Stimulated activated naive CD8-positive, alpha-beta T cell treated with anti-CD3 and anti-CD28 coated beads, Interleukin-15, Interleukin-2, amounts not matched to agents 100 ng/mL and 50 ng/mL, for 24 hours (primary cell): ENCODE measurements around the gene MZB1.
"Not testable (repeated sequence)": the region's sequence is repeated elsewhere in the genome, so short reads cannot be mapped to it uniquely, and the experiment has no call there.

ENCODE experiments used
- H3K27ac Mint-ChIP-seq: one replicate; pipeline ENCODE4 v1.8.0; 2021; ENCODE audit warnings: mild to moderate bottlenecking, mixed read lengths
- H3K27me3 Mint-ChIP-seq: one replicate; pipeline ENCODE4 v1.8.0; 2021; ENCODE audit warnings: mixed read lengths
- H3K36me3 Mint-ChIP-seq: one replicate; pipeline ENCODE4 v1.8.0; 2021; ENCODE audit warnings: low read depth, mixed read lengths
- H3K4me1 Mint-ChIP-seq: one replicate; pipeline ENCODE4 v1.8.0; 2021; ENCODE audit warnings: low read depth, mixed read lengths
- H3K4me3 Mint-ChIP-seq: one replicate; pipeline ENCODE4 v1.8.0; 2021; ENCODE audit warnings: mild to moderate bottlenecking, mixed read lengths
- H3K9me3 Mint-ChIP-seq: one replicate; pipeline ENCODE4 v1.8.0; 2021; ENCODE audit warnings: mixed read lengths

The MZB1 gene

GRCh38 chr5:139390639-139391569, 1.2 kb upstream of the MZB1 start:
- H3K9me3 Mint-ChIP-seq = no peaks in the 10 kb centered on the region
- peaks cover under 1% of the 10 kb centered on the region for H3K36me3 Mint-ChIP-seq
- peak overlapping the region; percentile 98 for H3K27ac Mint-ChIP-seq
- H3K4me3 Mint-ChIP-seq = peak overlapping the region; percentile 95
- no peaks in the 10 kb centered on the region for H3K27me3 Mint-ChIP-seq
- peaks cover 57% of the 10 kb centered on the region for H3K4me1 Mint-ChIP-seq

DNA sequence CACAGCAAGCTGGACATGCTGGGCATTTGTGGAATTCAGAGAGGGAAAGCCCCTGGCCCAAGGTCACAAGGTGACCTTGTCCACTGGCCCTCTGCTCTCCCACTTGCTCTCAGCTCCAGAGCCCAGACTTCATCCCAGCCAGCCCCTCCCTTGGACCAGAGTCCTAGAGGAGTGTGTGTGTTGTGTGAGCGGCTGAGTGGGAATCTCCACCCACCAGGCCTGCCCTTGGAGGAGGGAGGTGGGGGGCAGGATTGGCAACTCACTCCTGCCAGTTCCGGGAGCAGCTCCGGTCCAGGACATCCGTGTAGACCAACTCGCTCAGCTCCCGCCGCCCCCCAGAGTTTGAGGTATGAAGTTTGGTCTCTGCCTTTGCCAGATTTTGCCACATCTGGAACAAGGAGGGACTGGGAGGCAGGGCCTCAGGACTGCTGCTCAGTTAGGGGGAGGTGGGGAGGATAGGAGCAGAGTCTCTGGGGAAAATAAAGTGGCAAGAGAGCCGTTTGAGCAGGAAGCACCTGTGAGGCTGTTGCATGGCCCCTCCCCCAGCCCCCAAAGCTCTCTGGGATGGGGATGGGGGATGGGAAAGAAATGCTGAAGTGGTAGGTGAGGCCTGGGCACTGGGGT, 1.4 kb downstream of the MZB1 start:
- no peaks in the 10 kb centered on the region for H3K9me3 Mint-ChIP-seq
- peak overlapping the region; percentile 81 for H3K4me3 Mint-ChIP-seq
- peaks cover 72% of the 10 kb centered on the region for H3K4me1 Mint-ChIP-seq
- no peaks in the 10 kb centered on the region for H3K36me3 Mint-ChIP-seq
- peak overlapping the region; percentile 55 for H3K27ac Mint-ChIP-seq
- no peaks in the 10 kb centered on the region for H3K27me3 Mint-ChIP-seq

DNA sequence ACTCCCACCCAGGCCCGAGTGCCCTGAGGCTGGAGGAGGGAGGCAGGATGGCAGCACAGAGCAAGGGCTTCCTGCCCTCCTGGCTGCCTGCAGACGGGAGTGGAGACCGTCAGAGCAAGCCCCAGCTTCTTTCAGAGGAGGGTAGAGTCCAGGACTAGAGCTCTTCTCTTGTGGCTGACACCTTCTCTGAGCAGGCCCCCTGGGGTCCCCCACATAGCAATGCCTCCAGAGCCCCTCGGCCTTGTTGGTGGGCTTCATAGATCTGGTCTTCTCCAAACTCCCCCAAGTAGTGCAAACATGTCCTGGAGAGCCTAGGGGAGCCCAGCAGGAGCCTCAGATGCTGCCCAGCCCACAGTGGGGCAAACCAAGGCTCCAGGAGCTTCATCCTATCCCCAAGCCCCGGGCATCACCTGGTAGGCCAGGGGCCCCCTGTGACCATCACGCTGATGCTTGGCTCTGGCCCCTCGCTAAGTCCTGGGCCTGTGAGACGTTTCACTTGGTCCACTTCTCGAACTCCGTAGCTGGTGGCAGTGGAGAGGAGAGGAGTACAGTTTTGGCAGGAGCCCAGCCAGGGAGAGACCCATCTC, 2.0 kb downstream of the MZB1 start:
- no peaks in the 10 kb centered on the region for H3K36me3 Mint-ChIP-seq
- H3K4me1 Mint-ChIP-seq = peaks cover 65% of the 10 kb centered on the region
- H3K9me3 Mint-ChIP-seq = no peaks in the 10 kb centered on the region
- peak overlapping the region; percentile 55 for H3K27ac Mint-ChIP-seq
- H3K27me3 Mint-ChIP-seq = no peaks in the 10 kb centered on the region
- H3K4me3 Mint-ChIP-seq = peak overlapping the region; percentile 81

DNA sequence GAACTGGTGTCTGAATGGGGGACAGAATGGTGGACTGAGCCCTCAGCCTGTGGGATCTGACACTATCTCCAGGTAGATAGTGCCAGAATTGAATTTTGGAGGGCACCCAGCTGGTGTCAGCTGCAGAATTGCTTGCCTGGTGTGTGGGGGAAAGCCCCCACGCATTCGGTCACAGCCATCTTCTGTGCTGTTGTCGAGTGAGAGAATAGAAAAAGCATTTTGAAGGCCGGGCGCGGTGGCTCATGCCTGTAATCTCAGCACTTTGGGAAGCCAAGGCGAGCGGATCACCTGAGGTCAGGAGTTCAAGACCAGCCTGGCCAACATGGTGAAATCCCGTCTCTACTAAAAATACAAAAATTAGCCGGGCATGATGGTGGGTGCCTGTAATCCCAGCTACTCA, 2.8 kb downstream of the MZB1 start:
- not testable (repeated sequence) for H3K4me3 Mint-ChIP-seq, H3K27ac Mint-ChIP-seq, H3K36me3 Mint-ChIP-seq

DNA sequence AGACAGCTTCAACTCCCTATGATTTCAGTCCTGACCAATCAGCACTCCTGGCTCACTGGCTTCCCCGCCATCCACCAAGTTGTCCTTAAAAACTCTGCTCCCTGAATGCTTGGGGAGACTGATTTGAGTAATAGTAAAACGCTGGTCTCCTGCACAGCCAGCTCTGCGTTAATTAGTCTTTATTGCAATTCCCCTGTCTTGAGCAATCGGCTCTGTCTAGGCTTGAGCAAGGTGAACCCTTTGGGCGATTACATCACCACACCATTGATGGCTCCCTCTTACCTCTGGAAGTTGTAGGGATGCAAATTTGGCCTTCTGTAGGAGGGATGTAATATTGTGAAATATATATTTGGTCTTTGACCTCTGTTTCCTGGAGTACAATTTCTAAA, 3.7 kb downstream of the MZB1 start:
- Mint-ChIP-seq H3K4me1 (peaks cover 55% of the 10 kb centered on the region), H3K4me3 (peak overlapping the region; percentile 2), H3K9me3 (no peaks in the 10 kb centered on the region), H3K36me3 (no peaks in the 10 kb centered on the region), H3K27ac (no peak overlapping the region), H3K27me3 (no peaks in the 10 kb centered on the region)

More for the DNA sequence above, 2.8 kb downstream of the MZB1 start:
- not testable (repeated sequence) for H3K27me3 Mint-ChIP-seq, H3K9me3 Mint-ChIP-seq
- peaks cover 64% of the 10 kb centered on the region for H3K4me1 Mint-ChIP-seq

DNA sequence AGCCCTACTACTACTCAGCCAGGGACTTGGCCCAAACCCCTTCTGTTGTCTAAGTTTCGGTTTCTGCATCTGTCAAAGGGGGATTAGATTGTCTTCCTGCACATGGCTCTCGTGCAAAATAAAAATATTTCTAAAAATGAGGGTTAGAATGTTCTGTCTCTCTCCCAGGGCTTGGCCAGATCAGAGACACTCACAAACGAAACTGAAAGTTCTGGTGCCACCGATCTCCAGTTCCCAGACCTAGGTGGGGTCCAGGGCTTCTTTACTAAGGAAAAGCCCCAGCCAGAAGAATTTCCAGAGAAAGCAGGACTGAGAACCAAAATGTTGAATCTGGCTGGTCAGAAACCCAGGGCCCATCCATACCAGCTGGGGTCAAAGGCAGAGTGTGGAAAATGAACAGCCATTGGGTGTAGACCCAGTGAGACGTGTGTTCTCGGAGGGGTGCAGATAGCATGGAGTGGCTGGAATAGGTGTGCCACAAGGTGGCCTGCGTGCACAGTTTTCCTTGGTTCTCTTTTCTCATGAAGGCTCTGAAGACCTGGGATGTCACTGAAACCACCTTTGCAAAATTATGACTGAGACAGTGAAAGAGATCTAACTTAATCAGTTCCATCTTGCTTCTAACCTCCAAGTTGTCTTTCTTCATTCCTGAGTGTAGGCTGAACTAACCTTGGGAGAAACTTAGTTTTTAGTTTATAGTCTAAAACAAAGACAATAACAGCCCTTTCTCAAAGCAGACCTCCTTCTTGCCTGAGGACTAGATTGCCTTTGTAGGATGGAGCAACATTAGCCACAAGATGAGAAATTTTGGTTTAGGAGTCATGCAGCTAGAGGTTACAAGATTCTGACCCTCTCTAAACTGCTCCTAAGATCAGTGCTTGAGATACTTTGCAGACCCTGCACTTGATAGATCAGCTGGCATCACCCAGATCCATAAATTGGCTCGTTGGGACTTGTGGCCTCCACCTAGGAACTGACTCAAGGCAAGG, 4.4 kb downstream of the MZB1 start:
- peak overlapping the region; percentile 63 for H3K4me3 Mint-ChIP-seq
- H3K27me3 Mint-ChIP-seq = no peaks in the 10 kb centered on the region
- no peaks in the 10 kb centered on the region for H3K36me3 Mint-ChIP-seq
- H3K27ac Mint-ChIP-seq = peak overlapping the region; percentile 49
- peaks cover 48% of the 10 kb centered on the region for H3K4me1 Mint-ChIP-seq
- H3K9me3 Mint-ChIP-seq = no peaks in the 10 kb centered on the region

GRCh38 chr5:139384591-139385051, 5.1 kb downstream of the MZB1 start:
- no peaks in the 10 kb centered on the region for H3K27me3 Mint-ChIP-seq
- no peaks in the 10 kb centered on the region for H3K9me3 Mint-ChIP-seq
- peak overlapping the region; percentile 49 for H3K27ac Mint-ChIP-seq
- H3K4me1 Mint-ChIP-seq = peaks cover 41% of the 10 kb centered on the region
- no peaks in the 10 kb centered on the region for H3K36me3 Mint-ChIP-seq
- H3K4me3 Mint-ChIP-seq = peak overlapping the region; percentile 63

GRCh38 chr5:139383993-139384590, 5.6 kb downstream of the MZB1 start:
- no peak overlapping the region for H3K4me3 Mint-ChIP-seq
- no peaks in the 10 kb centered on the region for H3K36me3 Mint-ChIP-seq
- peaks cover 36% of the 10 kb centered on the region for H3K4me1 Mint-ChIP-seq
- no peaks in the 10 kb centered on the region for H3K9me3 Mint-ChIP-seq
- peak overlapping the region; percentile 49 for H3K27ac Mint-ChIP-seq
- H3K27me3 Mint-ChIP-seq = no peaks in the 10 kb centered on the region

DNA sequence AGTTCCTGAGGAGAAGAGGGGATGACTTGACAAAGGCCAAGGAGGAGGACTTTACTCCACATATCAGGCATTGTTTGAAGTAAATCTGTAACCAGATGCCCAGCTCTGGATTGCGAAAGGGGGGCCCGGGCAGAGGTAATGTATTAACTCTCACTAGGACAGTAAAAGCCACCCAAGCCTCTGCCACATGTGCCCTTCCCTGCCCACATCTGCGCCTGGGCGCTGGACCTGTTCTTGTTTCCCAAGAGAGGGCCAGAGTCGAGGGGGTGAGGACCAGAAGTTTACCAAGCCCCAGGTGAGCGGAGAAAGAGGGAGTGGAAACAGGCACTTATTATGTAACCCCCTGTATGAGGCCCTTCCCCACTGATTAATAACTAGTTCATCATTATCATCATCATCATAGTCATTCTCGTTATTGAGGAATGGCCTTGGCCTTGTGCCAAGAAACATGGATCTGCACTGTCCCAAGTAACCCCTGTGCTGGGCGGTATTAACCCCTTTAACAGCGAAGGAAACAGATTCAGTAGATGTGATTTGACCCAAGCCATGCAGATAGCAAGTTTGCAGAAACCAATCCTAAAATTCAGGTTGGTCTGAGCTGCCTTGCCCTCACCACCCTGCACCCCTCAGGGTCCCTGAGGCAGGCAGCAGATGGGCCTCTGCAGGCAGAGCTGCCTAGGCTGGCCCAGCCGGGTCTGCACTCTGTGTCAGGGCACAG, 6.3 kb downstream of the MZB1 start, which contains the start of gene SLC23A1:
Gene SLC23A1 (minus strand): TSS at position 23 of the 718 bp plus-strand sequence. CDS start 44 bp downstream, outside the sequence.
- Mint-ChIP-seq H3K9me3 (no peaks in the 10 kb centered on the region), H3K27ac (no peak within 1 kb of the TSS), H3K36me3 (no peaks in the 10 kb centered on the region), H3K27me3 (no peaks in the 10 kb centered on the region), H3K4me3 (no peak within 1 kb of the TSS), H3K4me1 (peaks cover 31% of the 10 kb centered on the region)

DNA sequence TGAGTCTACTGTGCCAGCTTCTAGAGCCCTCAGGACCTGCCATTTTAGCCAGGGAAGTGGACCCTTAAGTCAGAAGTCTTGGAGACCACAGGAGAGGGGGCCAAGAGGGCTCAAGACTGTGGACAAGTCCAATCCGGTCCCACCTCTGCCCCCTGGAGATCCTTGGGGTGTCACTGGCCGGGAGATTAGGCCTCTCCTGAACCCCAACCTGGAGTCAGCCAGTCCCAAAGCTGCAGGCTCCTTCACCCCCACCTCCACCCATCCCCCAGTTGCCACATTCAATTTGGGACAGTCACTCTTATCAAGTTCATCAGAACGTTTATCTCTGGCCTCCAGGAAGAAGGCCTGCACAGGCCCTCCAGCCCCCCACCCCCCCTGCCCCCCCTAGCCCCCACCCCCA, 6.9 kb downstream of the MZB1 start:
- Mint-ChIP-seq H3K9me3 (no peaks in the 10 kb centered on the region), H3K4me3 (no peak overlapping the region), H3K4me1 (peaks cover 26% of the 10 kb centered on the region), H3K36me3 (no peaks in the 10 kb centered on the region), H3K27ac (no peak overlapping the region), H3K27me3 (no peaks in the 10 kb centered on the region)

- H3K36me3 Mint-ChIP-seq = no peaks in the 10 kb centered on the region
- no peak overlapping the region for H3K27ac Mint-ChIP-seq
- H3K9me3 Mint-ChIP-seq = no peaks in the 10 kb centered on the region
- peaks cover 26% of the 10 kb centered on the region for H3K4me1 Mint-ChIP-seq
- H3K27me3 Mint-ChIP-seq = no peaks in the 10 kb centered on the region
- no peak overlapping the region for H3K4me3 Mint-ChIP-seq
Observed at GRCh38 chr5:139381837-139382761, 7.6 kb downstream of the MZB1 start.

- Mint-ChIP-seq H3K36me3 (no peaks in the 10 kb centered on the region), H3K27ac (no peak overlapping the region), H3K4me1 (peaks cover 7% of the 10 kb centered on the region), H3K27me3 (no peaks in the 10 kb centered on the region), H3K4me3 (no peak overlapping the region), H3K9me3 (no peaks in the 10 kb centered on the region)
Observed at GRCh38 chr5:139379626-139380449, 9.9 kb downstream of the MZB1 start.
